Karpas-422 (cell line): Measurements from ENCODE around the gene MLPH. TPM values are rescaled to one million over a fixed set of nuclear protein-coding genes. Genes with fewer than 3 reads are reported as not detected.
A peak's percentile ranks its signal among the peaks of the same experiment; 100 is the strongest.

Source experiments
- DNase-seq: peaks from one replicate; pipeline ENCODE4 v3.0.0-alpha.2; 2015
- H2AFZ ChIP-seq: fragments of 200-600 bp; sonication (generic); 2 replicates; pipeline ENCODE4 v1.6.1; 2014; ENCODE audit warnings: antibody characterized with exemption, low read length, mixed read lengths
- H3K27ac ChIP-seq: fragments of 200-600 bp; sonication (generic); 2 replicates; pipeline ENCODE4 v1.5.1; 2014; ENCODE audit warnings: mild to moderate bottlenecking, low read length, moderate library complexity
- H3K27me3 ChIP-seq: fragments of 200-600 bp; sonication (generic); 2 replicates; pipeline ENCODE4 v1.6.1; 2014; ENCODE audit warnings: low read length, mixed read lengths
- H3K36me3 ChIP-seq: fragments of 200-600 bp; sonication (generic); 2 replicates; pipeline ENCODE4 v1.6.1; 2014; ENCODE audit warnings: low read length, mixed read lengths; ENCODE audit not compliant: insufficient read depth
- H3K4me1 ChIP-seq: fragments of 200-600 bp; sonication (generic); 2 replicates; pipeline ENCODE4 v1.6.1; 2014; ENCODE audit warnings: mild to moderate bottlenecking, low read length, mixed read lengths
- H3K4me2 ChIP-seq: fragments of 200-600 bp; sonication (generic); 2 replicates; pipeline ENCODE4 v1.6.1; 2014; ENCODE audit warnings: low read length, low read depth, mild to moderate bottlenecking; ENCODE audit not compliant: poor library complexity, severe bottlenecking
- H3K4me3 ChIP-seq: fragments of 200-600 bp; sonication (generic); 2 replicates; pipeline ENCODE4 v1.5.1; 2014; ENCODE audit warnings: mild to moderate bottlenecking, antibody characterized with exemption, low read length, mixed read lengths
- H3K79me2 ChIP-seq: fragments of 200-600 bp; sonication (generic); 2 replicates; pipeline ENCODE4 v1.6.1; 2014; ENCODE audit warnings: mild to moderate bottlenecking, low read length, mixed read lengths
- H3K9ac ChIP-seq: fragments of 200-600 bp; sonication (generic); 2 replicates; pipeline ENCODE4 v1.6.0; 2014; ENCODE audit warnings: low read length
- H3K9me2 ChIP-seq: fragments of 200-600 bp; sonication (generic), shearing (Covaris generic); replicated peaks from 2 replicates; pipeline ENCODE4 v1.6.0; 2014; ENCODE audit warnings: mild to moderate bottlenecking, low read length, moderate library complexity; ENCODE audit not compliant: insufficient read depth
- H3K9me3 ChIP-seq: fragments of 300-700, 200-600 bp; sonication (generic); 2 replicates; pipeline ENCODE4 v1.6.1; 2014; ENCODE audit warnings: low read length, mixed read lengths
- H4K20me1 ChIP-seq: fragments of 200-600 bp; sonication (generic); 2 replicates; pipeline ENCODE4 v1.6.1; 2014; ENCODE audit warnings: mild to moderate bottlenecking, antibody characterized with exemption, low read length, low read depth; ENCODE audit not compliant: insufficient read depth
- total RNA-seq: library from RNA; depleted of rRNA; stranded (reverse); fragments of >200 nt; shearing (Covaris generic); gene quantifications from 2 replicates; pipeline ENCODE4 v1.2.3, GENCODE V29; 2014; ENCODE audit warnings: low replicate concordance

The MLPH gene
- total RNA-seq, 1 experiment from 2014 or later = not detected

DNA sequence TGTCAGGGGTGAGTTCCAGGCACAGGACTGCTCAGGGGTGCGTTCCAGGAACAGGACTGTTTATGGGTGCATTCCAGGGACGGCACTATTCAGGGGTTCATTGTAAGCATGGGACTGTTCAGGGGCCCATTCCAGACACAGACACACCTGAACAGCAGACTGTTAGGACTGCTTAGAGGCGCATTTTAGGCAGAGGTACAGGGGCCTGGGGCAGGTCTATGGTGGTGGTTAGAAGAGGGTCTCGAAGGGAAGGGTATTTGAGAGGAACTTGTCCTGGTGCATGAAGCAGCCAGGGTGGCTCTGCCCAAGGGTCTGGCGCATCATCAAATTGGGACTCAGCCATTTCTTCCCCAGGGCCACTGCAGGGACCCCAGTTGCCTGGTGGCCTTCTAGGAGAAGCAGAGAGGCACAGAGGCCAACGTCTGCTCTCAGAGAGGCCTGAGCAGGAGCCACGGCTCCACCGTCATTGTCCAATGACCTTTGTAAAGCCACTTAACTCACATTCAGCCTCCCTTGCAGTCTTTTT, 14.8 kb upstream of the MLPH start:
- Histone ChIP-seq H4K20me1 (no peaks in the 10 kb centered on the region), H3K4me3 (no peak overlapping the region), H3K9me2 (no peaks in the 10 kb centered on the region), H3K9me3 (no peaks in the 10 kb centered on the region), H3K27me3 (no peaks in the 10 kb centered on the region), H3K79me2 (no peaks in the 10 kb centered on the region), H2AFZ (no peak overlapping the region), H3K27ac (no peak overlapping the region), H3K36me3 (no peaks in the 10 kb centered on the region), H3K4me2 (no peak overlapping the region), H3K4me1 (peaks cover 11% of the 10 kb centered on the region), H3K9ac (no peak overlapping the region)
- no peak for DNase-seq

DNA sequence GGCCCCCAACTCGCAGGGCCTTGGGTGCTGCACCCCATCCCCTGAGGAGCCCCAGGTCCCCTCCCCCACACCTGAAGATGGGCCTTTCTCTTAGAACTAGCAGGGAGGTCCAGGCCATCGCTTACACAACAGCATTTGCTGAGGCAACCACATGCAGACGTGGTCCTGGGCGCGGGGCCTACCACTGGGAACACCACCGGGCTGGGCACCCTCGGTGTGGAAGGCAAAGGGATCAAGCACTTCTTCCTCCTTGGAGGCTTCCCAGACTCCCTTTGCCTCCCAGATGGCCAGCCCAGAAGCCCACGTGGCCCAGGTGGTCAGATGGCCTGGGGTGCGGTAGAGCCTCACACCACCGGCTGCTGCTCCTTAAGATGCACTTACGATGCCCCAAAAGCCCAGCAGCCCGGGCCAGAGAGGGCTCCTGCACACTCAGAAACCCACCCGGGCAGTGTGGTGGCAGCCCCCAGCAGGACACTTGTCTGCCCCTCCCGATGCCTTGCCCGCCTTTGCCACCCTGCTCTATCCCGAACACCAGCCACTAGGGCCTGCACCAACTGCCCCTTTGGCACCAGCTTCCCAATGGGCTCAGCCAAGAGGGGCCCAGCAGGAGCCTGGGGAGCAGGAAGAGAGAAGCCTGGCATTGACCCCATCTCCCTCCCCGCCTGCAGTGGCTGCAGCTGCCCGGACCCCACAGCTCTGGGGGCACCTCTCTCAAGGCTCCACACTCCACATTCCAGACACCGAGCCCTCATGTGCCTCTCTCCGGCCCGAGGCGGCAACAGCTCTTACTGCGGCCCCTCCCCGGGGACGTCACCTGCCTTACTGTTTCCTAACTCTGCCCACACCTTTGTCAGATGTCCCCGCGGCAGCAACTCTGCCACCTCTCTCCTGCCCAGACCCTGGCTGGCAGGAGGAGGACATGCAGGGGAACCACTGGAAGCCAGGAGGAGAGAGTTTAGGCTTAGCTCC, 13.9 kb upstream of the MLPH start:
- DNase-seq = no peak
- no peaks in the 10 kb centered on the region for H3K36me3 ChIP-seq
- H3K79me2 ChIP-seq = no peaks in the 10 kb centered on the region
- H3K9ac ChIP-seq = no peak overlapping the region
- no peak overlapping the region for H2AFZ ChIP-seq
- H3K27ac ChIP-seq = no peak overlapping the region
- H3K27me3 ChIP-seq = no peaks in the 10 kb centered on the region
- H3K9me3 ChIP-seq = no peaks in the 10 kb centered on the region
- no peak overlapping the region for H3K4me3 ChIP-seq
- H3K4me2 ChIP-seq = no peak overlapping the region
- peaks cover 11% of the 10 kb centered on the region for H3K4me1 ChIP-seq
- no peaks in the 10 kb centered on the region for H3K9me2 ChIP-seq
- H4K20me1 ChIP-seq = no peaks in the 10 kb centered on the region

DNA sequence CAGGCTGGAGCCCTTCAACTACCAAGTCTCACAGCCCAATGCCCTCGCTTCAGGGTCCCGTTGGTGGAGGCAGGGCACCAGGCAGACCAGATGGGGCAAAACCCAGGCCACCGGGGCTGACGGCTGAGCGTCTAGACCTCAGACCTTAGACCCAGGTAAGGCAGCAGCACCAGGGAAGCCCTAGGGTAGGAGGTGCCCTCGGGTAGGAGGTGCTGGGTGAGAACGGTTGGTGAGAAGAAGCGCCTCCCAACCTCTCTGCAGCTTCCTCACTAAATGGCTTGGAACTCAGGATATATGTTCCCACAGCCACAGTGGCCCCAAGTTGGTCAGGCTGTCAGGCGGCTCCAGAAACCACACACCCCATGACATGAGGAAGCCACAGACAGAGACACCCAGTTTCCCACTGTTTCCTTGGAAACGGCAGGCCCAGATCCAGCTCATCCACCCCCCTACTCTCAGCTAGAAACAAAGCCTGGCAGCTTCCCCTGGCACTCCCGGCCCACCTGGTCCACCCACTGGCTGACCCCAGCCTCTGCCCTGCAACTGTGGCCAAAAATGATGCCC, 13.1 kb upstream of the MLPH start:
- DNase-seq = no peak
- Histone ChIP-seq H3K4me1 (peaks cover 11% of the 10 kb centered on the region), H3K4me2 (no peak overlapping the region), H3K79me2 (no peaks in the 10 kb centered on the region), H3K9me3 (no peaks in the 10 kb centered on the region), H3K9ac (peak overlapping the region; percentile 92; the same call in 1 of the 2 replicates), H3K36me3 (no peaks in the 10 kb centered on the region), H3K27me3 (no peaks in the 10 kb centered on the region), H4K20me1 (no peaks in the 10 kb centered on the region), H3K27ac (no peak overlapping the region), H2AFZ (no peak overlapping the region), H3K9me2 (no peaks in the 10 kb centered on the region), H3K4me3 (no peak overlapping the region; the same call in 1 of the 2 replicates)

DNA sequence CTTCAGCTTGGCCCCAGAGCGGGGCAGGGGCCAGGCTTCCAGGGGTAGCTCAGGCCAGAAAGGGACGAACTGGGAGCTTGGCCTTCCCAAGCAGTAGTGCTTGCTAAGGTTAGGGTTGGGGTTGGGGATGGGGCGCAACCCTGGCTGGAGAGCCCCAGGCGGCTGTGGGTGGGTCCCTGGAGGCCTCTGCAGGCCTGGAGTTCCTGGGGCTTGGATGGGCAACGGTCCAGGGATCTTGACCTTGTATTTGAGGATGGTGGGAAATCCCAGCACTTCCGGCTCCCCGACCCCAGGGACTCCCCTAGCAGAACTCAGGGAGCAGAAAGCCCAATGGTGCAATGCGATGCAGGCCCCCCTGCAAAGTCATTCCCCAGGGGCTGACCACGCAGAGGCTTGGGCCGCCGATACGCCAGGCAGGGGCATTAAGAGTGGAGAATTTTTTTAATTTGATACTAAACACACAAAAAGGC, 12.6 kb upstream of the MLPH start:
- Histone ChIP-seq H3K27ac (no peak overlapping the region), H3K36me3 (no peaks in the 10 kb centered on the region), H3K4me2 (peak overlapping the region; percentile 98), H3K9me2 (no peaks in the 10 kb centered on the region), H3K4me3 (peak overlapping the region; percentile 93), H3K4me1 (peaks cover 11% of the 10 kb centered on the region), H4K20me1 (no peaks in the 10 kb centered on the region), H3K27me3 (no peaks in the 10 kb centered on the region), H3K9ac (peak overlapping the region; percentile 92), H3K9me3 (no peaks in the 10 kb centered on the region), H2AFZ (peak overlapping the region; percentile 96; the same call in 1 of the 2 replicates), H3K79me2 (no peaks in the 10 kb centered on the region)
- DNase-seq = no peak

DNA sequence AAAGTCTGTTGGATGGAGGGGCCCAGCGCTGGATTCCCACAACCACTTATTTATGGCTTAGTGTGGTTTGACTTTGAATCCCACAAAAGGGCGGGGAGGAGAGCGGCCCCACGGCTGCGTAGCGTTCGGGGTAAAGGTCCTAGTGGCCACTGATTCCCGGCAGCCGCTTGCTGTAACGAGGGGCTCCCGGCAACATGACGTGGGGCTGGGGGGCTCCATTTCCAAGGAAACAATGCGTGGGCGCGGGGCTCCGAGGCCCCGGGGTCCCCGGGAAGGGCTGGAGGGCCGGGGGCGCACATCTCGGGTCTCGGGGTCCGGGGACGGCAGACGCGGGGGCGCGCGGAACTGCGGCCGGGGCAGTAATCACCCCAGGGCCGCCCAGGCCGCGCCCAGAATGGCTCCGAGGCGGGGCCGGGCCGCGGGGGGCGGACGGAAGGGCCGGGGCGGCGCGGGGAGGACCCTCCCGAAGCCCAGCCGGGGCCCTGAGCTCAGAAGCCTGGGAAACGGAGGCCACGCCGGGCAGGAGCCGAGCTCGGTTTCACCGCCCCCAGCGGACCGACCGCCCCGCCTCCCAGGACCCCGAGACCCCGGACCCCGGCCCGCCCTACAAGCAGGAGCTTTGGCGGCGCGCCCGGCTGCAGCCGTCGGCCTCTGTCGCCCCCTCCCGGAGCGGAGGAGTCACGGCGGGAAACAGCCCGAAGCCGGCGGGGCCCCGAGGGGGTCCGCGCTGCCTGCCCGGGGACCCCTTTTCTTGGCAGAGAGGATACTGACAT, 11.9 kb upstream of the MLPH start:
- H3K79me2 ChIP-seq = no peaks in the 10 kb centered on the region
- H3K9me2 ChIP-seq = no peaks in the 10 kb centered on the region
- peak overlapping the region; percentile 92 for H3K9ac ChIP-seq
- H3K4me3 ChIP-seq = peak overlapping the region; percentile 93
- no peaks in the 10 kb centered on the region for H3K9me3 ChIP-seq
- H3K4me1 ChIP-seq = peaks cover 11% of the 10 kb centered on the region
- H4K20me1 ChIP-seq = no peaks in the 10 kb centered on the region
- H3K4me2 ChIP-seq = peak overlapping the region; percentile 98
- H3K27me3 ChIP-seq = no peaks in the 10 kb centered on the region
- H3K27ac ChIP-seq = no peak overlapping the region
- peak overlapping the region; percentile 96 for H2AFZ ChIP-seq
- H3K36me3 ChIP-seq = no peaks in the 10 kb centered on the region
- DNase-seq = peak; percentile 90

DNA sequence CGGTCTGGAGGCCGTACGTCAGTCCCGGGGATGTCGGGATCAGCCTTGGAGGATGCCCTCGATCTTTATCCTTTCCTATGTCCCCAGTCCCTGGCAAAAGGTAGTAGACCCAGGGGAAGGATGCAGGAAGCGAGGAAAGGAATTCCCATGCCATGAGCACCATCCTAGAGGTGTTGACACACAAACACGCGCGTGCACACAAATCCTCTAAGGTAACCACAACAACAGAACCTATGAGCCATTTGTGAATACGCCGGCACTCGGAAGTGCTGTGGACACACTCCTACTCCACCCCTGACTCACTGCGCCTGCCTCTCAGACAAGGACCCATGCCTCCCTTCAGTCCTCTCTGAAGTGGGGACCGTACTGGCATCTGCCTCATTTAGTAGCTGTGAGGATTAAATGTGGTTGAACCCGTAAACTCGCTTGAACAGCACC, 11.3 kb upstream of the MLPH start:
- peak overlapping the region; percentile 92 for H3K9ac ChIP-seq
- H3K4me1 ChIP-seq = peaks cover 11% of the 10 kb centered on the region
- H3K36me3 ChIP-seq = no peaks in the 10 kb centered on the region
- no peaks in the 10 kb centered on the region for H3K9me2 ChIP-seq
- H3K27me3 ChIP-seq = no peaks in the 10 kb centered on the region
- no peaks in the 10 kb centered on the region for H3K9me3 ChIP-seq
- peak overlapping the region; percentile 96; the same call in 1 of the 2 replicates for H2AFZ ChIP-seq
- DNase-seq = no peak
- H3K27ac ChIP-seq = no peak overlapping the region
- H3K4me2 ChIP-seq = peak overlapping the region; percentile 98
- no peaks in the 10 kb centered on the region for H4K20me1 ChIP-seq
- peak overlapping the region; percentile 93 for H3K4me3 ChIP-seq
- no peaks in the 10 kb centered on the region for H3K79me2 ChIP-seq

DNA sequence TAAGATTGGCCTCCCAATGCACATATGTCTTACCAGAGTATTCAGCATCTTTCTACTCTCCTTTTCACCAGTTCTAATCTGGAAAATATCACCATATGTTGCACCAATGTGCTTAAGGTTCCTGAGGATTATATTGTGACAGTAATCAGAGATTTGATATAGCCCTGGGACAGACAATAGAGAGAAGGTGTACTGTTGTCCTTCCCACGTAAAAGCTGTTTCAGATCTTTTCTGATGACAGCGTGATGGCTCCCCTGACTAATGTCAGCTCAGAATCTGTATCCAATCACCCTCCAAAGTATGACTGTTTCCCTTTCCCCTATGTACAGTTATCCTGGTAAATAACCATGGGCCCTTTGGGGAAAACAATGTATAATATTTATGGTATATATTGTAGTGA, 9.0 kb upstream of the MLPH start:
- no peak overlapping the region for H3K4me2 ChIP-seq
- H3K4me1 ChIP-seq = peaks cover 11% of the 10 kb centered on the region
- DNase-seq = no peak
- no peaks in the 10 kb centered on the region for H4K20me1 ChIP-seq
- no peaks in the 10 kb centered on the region for H3K36me3 ChIP-seq
- H3K9ac ChIP-seq = no peak overlapping the region
- H3K9me2 ChIP-seq = no peaks in the 10 kb centered on the region
- no peaks in the 10 kb centered on the region for H3K27me3 ChIP-seq
- H3K9me3 ChIP-seq = no peaks in the 10 kb centered on the region
- H3K27ac ChIP-seq = no peak overlapping the region
- H3K4me3 ChIP-seq = no peak overlapping the region
- H2AFZ ChIP-seq = no peak overlapping the region
- no peaks in the 10 kb centered on the region for H3K79me2 ChIP-seq
